22Rv1 (cell line): ENCODE results near the gene FRS2.

Experiments
- H3K27ac ChIP-seq: fragments of 450-650 bp; 2 replicates; pipeline ENCODE4 v1.5.1; 2017
- CTCF ChIP-seq: fragments of 450-650 bp; IDR thresholded peaks from 2 replicates; pipeline ENCODE4 v1.5.1; 2017; ENCODE audit warnings: mild to moderate bottlenecking
- ZFX ChIP-seq: fragments of 450-650 bp; IDR thresholded peaks from 2 replicates; pipeline ENCODE4 v1.6.1; 2017; ENCODE audit warnings: antibody characterized with exemption, borderline replicate concordance

FRS2 gene

DNA sequence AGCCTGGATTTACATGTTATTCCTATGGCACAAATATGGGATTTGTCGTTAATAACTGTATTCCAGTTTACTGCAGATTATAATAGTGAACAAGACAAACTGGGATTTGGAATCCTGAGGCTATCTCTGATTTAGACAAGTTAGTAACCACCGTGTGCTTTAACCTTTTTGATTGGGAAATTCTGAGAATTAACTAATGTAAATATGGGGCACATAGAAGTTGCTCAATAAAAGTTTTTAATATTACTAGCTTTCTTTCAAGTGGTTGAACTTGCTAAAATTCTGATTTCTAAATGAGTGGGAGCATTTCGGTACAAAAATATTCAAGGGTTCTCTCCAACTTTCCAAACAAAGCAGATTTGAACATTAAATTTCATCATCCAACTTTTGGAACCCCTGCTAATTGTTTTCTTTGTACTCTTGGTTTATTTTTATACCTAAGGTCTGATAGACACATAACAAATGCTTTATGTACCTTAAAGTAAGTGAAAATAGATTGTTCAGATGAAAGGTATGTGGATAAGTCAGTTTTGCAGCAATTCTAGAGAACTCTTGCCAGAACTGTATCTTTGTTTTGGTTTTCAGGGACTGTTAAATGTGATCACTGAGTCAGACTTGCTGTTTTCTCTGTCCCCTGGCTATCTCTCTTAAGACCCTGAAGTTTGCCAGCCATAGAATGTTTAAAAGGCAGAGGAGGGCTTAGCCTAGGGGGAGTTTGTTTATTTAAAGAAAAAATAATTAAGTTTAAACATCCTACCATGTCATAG lies 57.5 kb downstream of the FRS2 start:
- TF ChIP-seq ZFX (no peak), CTCF (no peak)
- H3K27ac ChIP-seq, result no peak overlapping the region

DNA sequence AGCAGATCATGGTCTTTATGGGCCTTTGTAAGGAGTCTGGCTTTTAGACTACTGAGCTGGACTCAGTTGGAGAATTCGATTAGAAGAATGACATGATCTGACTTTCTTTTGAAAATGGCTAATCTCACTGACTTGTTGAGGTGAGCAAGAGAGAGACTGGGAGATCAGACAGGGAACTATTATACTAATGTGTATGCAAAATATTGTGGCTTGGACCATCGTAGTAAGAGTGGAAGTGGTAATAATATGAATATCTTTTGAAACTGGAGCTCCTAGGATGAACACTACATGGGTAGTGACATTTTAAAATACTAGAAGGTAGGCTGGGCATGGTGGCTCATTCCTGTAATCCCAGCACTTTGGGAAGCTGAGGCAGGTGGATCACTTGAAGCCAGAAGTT lies 58.8 kb downstream of the FRS2 start:
- H3K27ac ChIP-seq, result no peak overlapping the region
- TF ChIP-seq CTCF (no peak), ZFX (no peak)

DNA sequence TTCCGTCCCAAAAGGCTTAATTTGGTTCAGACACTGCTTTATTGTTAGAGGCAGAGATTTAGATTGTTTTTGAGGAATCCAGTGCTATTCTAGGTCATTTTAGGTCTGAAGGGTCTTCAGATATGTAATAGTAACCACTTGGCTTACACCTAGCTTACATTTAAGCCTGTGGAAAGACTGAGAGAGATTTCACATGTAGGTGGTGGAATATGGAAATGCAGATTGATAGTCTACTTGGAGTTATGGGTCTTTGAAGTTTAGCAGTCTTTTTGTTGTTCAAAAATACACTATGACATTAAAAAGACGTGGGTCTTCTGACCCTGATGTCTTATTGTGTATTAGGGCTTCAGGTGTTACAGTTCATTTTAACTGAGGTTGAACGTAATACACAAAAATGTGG lies 63.7 kb downstream of the FRS2 start:
- no peak for TF ChIP-seq CTCF
- no peak for TF ChIP-seq ZFX

DNA sequence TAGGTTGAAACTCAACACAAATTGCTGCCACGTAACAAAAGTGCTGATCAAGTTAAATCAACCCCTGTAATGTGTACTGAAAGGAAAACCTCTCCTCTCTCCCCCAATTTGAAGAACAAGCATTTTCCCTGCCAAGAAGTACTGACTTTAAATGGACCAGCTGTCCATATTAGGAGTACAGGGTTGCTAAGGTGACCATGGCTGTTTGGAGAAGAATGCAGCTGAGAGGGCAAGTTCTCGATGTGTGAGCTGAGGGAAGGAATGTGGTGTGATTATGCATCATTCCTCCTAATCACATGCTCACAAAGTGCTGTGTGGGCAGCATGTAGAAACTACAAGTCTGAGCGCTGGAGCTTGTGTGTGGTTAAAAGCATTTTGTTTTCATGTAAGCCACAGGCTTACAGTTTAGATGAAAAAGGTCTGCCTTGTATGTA lies 64.2 kb downstream of the FRS2 start:
- no peak for TF ChIP-seq CTCF
- no peak for TF ChIP-seq ZFX
- no peak overlapping the region for H3K27ac ChIP-seq

More for the DNA sequence above, 63.7 kb downstream of the FRS2 start:
- H3K27ac ChIP-seq, result no peak overlapping the region

DNA sequence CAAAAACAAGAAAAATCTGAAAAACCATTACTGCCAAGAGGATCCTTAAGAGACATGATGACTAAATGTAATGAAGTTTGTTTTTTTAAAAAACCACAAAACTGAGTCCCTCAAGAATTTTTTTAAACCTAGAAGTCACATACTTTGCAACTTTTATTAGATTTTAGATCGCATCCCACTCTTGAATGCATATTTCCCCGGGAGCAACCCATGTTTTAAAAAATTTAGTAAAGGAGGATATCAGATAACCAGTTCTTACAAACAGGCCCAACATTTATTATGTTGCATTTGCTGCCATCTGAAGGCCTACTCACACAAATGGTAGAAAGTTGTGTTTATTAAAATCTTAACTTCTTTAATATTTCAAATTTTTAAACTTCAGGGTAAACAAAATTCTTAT lies 70.8 kb downstream of the FRS2 start:
- TF ChIP-seq ZFX (no peak), CTCF (no peak)
- H3K27ac ChIP-seq, result no peak overlapping the region

- no peak for TF ChIP-seq ZFX
- no peak for TF ChIP-seq CTCF
These were observed 73.9 kb downstream of the FRS2 start for GRCh38 chr12:69544087-69544486.

DNA sequence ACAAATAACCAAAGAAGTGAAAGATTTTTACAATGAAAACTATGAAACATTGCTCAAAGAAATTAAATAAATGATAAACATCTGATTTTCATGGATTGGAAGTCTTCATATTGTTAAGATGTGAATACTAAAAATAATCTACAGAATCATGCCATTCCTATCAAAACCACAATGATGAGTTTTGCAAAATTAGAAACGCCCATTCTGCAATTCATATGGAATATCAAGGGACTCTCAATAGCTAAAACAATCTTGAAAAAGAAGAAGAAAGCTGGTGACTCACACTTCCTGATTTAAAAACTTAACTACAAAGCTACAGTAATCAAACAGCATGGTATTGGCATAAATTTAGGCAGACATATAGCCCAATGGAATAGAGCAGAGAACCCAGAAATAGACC lies 74.9 kb downstream of the FRS2 start:
- no peak for TF ChIP-seq ZFX
- no peak for TF ChIP-seq CTCF

More at GRCh38 chr12:69544087-69544486, 73.9 kb downstream of the FRS2 start:
- H3K27ac ChIP-seq, result no peak overlapping the region

More for the DNA sequence above, 74.9 kb downstream of the FRS2 start:
- no peak overlapping the region for H3K27ac ChIP-seq
